Inflammatory macrophage treated with lipopolysaccharide for 1 hour (primary cell): ENCODE measurements around the gene CACNA1D.

Experiments used
- DNase-seq, 2 donors: peaks; one replicate each; pipeline ENCODE4 v3.0.0-alpha.2; 2020 to 2022

Gene CACNA1D

DNA sequence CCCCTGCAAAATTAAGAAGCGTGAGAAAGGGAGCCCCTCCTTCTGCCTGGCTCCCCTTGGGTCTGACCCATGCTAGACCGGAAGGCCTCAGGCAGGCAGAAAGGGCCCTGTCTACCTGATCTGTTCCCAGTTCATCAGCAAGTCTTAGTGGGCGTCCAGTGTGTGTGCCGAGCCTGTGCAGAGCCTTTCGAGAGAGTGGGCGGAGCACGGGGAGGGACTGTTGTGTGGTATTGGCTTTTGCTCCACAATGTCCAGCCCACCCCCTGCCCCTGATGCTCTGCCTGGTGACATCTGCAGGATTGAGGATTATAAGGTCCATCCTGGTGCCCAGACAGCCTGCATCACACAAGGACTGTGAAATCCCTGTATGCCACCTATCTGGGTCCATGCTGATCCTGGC lies 268.9 kb downstream of the CACNA1D start:
- no peak for DNase-seq

DNA sequence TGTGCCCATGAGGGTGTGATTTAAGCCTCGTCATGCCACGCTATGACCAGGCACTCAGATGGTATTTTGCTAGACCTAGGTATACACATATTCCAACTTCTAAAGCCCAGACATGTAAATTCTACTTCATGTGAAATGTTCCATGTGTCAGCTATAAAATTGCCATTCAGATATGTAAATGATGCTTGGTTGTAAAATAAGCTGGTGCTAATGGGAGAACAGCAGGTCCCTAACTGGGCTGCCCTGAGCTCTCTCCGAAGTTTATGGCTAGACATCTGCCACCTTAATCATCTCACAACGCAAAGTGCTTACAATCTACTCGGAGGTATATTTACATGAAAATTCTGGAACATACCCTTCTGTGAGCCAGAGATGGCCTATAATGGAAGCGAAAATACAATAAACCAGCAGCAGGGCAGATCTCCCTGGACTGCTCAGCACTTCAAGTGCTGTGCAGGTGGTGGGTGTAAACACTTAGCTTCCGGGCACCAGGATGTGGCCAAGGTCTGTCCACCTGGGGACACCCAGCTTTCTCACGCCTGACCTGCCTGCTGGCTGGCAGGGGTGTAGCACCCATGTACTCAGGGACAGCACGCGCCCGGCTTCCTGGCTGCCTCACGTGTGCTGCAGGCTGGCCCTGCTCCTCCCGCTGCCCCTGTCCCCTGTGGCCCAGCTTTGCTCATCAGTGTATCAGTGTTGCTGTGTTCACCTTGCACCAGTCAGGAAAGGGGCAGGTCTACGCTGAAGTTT lies 269.8 kb downstream of the CACNA1D start:
- DNase-seq, result no peak

DNA sequence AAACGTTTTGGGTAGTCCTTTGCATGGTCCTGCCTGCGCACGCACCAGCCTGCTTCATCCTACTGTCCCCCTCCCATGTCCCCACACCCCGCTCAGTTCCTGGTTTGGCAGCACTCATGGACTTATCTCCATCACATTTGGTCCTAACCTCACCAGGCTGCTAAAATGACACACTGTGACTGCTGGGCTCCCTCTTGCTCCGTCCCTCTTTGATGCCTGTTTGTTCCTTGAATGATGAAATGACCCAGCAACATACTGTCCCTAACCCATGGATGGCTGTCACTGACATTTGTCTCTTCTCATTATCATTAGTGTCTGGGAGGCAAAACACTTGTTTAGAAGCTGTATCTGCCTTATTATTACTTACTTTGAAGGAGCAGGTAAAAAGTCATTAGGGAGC lies 271.3 kb downstream of the CACNA1D start:
- DNase-seq, result no peak

DNA sequence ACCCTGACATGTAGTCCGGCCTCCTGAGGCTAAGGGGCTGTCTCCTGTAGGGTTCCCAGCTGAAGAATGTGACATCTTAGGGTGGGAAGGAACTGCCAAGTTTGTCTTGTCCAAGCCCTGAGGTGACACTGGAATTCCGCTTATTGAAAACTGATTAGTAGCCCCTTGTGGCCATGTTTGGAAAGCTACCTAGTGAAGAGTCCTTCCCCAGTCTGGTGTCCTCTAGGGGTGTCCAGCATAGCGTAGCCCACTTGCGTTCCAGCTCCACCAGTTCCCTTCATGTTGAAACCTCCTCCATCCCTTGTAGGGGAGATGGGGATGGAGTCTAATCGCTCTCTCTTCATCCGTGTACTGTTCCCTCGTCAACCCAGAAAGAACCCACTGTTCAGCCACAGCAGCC lies 272.3 kb downstream of the CACNA1D start:
- no peak for DNase-seq

- DNase-seq, result no peak
Measured at GRCh38 chr3:53768478-53769459, 274.4 kb downstream of the CACNA1D start.

- no peak for DNase-seq
Measured at GRCh38 chr3:53772562-53772961, 278.2 kb downstream of the CACNA1D start.

- DNase-seq, result no peak
Measured at GRCh38 chr3:53773021-53773436, 278.6 kb downstream of the CACNA1D start.

- DNase-seq, result peak in 1 of 2 donors; percentile 16
Measured at GRCh38 chr3:53773611-53774368, 279.4 kb downstream of the CACNA1D start.

GRCh38 chr3:53774414-53774813 lies 280.0 kb downstream of the CACNA1D start:
- no peak for DNase-seq

DNA sequence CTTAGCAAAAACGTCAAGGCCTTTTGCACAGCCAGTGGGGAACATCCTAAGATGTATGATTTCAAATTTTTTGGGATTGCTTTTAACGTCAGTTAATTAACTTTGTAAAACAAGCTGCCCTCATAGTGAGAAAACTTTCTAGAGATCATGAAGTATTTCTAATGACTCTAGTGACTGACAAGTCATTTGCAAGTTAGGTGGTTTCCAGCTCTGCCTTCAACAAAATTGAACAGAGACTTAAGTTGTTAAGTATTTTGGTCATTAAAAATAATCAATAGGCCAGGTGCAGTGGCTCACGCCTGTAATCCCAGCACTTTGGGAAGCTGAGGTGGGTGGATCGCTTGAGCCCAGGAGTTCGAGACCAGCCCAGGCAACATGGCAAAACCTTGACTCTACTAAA lies 280.6 kb downstream of the CACNA1D start:
- DNase-seq, result no peak

- no peak for DNase-seq
Measured at GRCh38 chr3:53775834-53776251, 281.4 kb downstream of the CACNA1D start.

- DNase-seq, result no peak
Measured at GRCh38 chr3:53776494-53777101, 282.2 kb downstream of the CACNA1D start.

DNA sequence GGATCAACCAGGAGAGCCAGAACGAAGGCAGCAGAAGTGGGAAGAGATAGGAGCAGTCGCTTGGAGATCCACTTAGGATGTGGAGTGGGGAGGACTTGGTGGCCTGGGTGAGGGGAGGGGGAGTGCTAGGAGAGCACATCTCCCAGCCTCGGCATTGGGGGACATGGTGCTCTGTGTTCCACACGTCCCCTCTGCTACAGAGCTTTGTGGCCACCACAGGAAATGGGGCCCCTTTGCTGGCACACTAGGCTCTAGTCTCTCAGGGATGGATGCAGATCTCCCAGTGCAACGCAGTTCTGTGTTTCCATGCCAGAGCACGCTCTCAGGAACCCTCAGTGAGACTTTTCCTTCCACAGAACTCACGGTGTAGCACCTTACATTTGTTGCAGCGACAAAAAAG lies 283.1 kb downstream of the CACNA1D start:
- DNase-seq, result no peak

GRCh38 chr3:53778153-53778552 lies 283.7 kb downstream of the CACNA1D start:
- no peak for DNase-seq

GRCh38 chr3:53780171-53780570 lies 285.8 kb downstream of the CACNA1D start:
- no peak for DNase-seq

- DNase-seq, result no peak
Measured at GRCh38 chr3:53780806-53781205, 286.4 kb downstream of the CACNA1D start.

DNA sequence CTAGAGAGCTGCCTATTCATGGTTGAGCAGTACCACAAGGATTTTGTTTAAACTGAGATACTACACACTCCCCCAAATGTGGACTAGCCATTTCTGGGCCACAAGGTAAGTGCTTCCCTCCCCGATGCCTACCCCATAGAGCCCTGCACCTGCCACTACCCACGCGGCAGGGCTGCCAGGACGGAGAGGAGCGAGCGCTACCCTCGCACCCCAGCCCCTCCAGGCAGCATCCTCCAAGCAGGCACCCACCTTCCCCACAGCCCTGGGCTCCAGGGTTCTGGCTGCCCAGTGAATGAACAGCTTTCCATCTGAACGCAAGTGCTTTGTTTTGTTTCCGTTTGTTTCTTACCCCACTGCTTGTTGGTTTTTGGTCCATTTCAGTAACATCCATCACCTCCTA lies 292.6 kb downstream of the CACNA1D start:
- no peak for DNase-seq

DNA sequence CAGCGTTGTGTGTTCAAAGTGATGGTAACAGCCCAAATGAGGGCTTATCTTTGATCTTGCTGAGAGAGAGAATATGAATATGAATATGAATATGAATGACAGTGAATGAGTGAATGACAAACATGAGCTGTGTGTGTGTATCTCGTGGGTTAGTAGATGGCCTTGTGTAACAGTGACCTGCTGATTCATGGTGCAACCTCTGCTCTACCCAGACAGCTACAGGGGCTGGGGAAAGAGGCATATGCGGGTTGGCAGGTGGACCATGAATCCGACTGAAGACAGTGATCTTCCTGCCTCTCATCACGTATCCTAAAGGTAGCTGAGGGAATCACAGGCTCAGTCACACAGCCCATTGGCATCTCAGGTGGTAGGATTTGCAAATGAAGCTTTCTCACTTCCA lies 293.6 kb downstream of the CACNA1D start:
- no peak for DNase-seq

- no peak for DNase-seq
Measured at GRCh38 chr3:53789459-53789858, 295.0 kb downstream of the CACNA1D start.

DNA sequence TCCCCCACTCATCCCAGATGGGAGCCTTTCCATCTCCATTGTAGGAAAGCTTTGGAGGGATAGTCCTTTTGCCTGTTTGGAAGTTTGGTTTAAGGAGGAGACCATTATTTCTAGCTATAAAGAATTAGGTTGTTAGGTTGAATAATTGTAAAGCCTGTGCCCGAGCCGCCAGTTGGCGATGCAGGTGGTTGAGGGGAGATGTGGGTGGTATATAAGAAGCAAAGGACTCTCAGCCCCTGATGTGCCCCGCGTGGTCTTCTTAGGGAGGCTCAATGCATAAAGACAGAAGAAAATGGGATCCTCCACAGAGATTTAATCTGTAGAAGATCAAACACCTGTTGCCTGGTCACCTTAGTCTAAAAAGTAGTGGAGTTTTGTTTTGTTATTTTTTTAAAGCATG lies 296.1 kb downstream of the CACNA1D start:
- DNase-seq, result no peak

DNA sequence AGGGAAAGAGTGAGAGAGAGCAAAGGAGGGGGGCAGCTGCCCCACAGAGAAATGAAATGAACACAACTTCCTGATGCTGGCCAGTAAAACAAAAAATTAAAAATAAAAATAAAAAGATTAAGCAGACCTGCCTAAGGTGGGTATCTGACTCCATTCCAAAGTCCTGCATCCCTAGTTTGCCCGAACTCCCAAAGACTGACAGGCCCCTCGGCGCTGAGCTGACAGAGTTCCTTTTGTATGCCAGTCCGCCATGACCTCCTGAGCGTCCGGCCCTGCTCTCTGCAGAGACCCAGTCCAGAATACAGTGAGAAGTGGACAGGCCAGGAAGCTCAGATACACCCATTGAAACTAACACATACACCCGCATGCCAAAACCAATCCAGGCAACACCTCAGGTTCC lies 296.9 kb downstream of the CACNA1D start:
- DNase-seq, result no peak

DNA sequence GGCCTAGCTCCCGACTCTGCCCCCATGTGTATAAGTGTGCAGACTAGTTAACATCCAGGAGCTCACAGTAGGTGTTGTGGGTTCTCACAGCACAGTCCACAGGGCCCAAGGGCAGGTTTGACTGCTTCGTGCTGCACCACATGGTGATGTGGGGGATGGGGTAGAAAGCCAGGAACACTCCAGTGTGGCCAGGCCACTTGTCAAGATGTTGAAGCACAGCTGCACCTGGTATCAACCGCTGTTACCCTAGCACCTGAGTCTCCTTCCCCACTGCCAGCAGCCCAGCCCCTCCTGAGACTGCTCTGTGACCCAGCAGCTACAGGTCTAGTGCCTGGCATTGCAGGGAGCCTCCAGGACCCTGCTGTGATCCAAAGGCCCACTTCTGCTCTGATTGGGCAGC lies 298.5 kb downstream of the CACNA1D start:
- no peak for DNase-seq

GRCh38 chr3:53794597-53794996 lies 300.2 kb downstream of the CACNA1D start:
- no peak for DNase-seq
